ENCODE results near the gene CDK1.

DNA sequence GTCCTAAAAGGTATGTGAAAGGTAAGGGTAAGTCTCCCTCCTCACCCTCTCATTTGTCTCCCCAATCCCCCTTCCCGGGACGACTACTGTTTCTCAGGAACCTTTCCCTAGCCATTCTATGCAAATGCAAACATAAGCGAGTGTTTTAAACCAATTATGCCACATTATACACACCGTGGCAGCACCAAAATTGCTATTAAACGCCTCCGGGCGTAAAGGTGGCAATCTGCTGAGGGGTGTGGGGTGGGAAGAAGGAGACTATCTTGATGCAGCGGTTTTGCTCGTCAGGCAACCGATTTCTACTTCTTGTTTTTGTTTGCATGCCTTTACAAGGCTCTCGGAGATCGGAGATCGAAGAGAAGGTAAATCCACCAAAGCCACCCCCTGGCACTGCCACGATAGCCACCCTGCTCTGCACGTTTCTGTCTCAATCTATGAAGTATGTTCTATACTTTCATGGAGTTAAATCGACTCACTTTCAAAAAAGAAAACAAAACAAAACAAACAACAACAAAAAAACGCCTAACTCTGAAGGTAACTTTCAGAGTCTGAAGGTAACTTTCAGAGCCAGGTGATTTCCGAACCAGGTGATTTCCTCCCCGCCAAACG, 46.0 kb upstream of the CDK1 start:
- no peak for TF ChIP-seq EZH2phosphoT487 (IDR thresholded peaks at IDR 0.05; ENCODE audit: insufficient read depth, low read depth)
- TF ChIP-seq EZH2 (IDR thresholded peaks at IDR 0.05; ENCODE audit: insufficient read depth, poor library complexity, severe bottlenecking): no peak

Data from GM23248 (cell line).